ENCODE results near the gene HPF1. TPM values are rescaled to one million over a fixed set of nuclear protein-coding genes. Genes with fewer than 3 reads are reported as not detected.

Gene HPF1
- total and polyA plus RNA-seq, 8 donors, result 5.9 to 19.9 (median 9.5) TPM

DNA sequence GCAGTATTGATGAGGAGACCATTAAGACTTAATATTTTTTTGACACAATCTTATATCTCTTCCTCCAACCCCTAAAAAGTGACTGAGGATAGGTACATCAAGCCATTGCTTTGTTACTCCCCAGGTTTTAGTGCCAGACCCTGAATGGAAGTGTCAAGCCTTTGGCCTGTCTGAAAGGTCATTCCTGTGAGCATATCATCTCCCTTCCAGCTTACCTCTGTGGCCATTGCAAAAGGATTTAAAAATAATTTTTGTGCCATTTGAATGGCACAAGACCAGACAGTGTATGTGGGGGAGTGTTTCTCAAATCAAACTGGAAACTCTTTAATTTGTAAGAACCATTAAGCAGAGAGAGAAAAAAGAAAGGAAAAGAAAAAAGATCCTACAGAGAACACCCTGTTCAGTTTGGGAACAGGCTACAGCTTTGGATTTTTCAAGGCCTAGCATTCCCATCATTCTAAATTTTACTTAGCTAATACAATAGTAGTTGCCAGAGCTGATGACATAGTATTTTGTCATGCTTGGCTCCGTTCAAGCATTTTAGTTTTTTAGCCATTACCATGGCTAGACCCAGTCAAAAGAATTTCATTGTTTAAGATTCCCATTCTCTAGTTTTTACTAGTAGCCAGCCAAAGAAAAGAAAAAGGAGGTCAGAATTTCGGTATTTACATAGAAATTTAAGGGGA, 49.6 kb downstream of the HPF1 start:
- no peak for DNase-seq
- TF ChIP-seq, protein P1, sequence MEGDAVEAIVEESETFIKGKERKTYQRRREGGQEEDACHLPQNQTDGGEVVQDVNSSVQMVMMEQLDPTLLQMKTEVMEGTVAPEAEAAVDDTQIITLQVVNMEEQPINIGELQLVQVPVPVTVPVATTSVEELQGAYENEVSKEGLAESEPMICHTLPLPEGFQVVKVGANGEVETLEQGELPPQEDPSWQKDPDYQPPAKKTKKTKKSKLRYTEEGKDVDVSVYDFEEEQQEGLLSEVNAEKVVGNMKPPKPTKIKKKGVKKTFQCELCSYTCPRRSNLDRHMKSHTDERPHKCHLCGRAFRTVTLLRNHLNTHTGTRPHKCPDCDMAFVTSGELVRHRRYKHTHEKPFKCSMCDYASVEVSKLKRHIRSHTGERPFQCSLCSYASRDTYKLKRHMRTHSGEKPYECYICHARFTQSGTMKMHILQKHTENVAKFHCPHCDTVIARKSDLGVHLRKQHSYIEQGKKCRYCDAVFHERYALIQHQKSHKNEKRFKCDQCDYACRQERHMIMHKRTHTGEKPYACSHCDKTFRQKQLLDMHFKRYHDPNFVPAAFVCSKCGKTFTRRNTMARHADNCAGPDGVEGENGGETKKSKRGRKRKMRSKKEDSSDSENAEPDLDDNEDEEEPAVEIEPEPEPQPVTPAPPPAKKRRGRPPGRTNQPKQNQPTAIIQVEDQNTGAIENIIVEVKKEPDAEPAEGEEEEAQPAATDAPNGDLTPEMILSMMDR (IDR thresholded peaks at IDR 0.05), result no peak
- H3K9me3 ChIP-seq, result no peaks in the 10 kb centered on the region
- no peak overlapping the region for H3K27ac ChIP-seq
- no peak overlapping the region for H3K4me3 ChIP-seq
- no peaks in the 10 kb centered on the region for H3K27me3 ChIP-seq
- intact Hi-C loops (cut with DNase I), result no loop called here
- WGBS, 2 donors, result 92 to 94% methylated on average over 2 of the region's 2 CpGs
- peaks cover 0 to 2% (median 1%) of the 10 kb centered on the region in 3 donors for H3K36me3 ChIP-seq
- no peaks in the 10 kb centered on the region for H3K4me1 ChIP-seq
- FAIRE-seq, result no peak
- no peak for ATAC-seq

DNA sequence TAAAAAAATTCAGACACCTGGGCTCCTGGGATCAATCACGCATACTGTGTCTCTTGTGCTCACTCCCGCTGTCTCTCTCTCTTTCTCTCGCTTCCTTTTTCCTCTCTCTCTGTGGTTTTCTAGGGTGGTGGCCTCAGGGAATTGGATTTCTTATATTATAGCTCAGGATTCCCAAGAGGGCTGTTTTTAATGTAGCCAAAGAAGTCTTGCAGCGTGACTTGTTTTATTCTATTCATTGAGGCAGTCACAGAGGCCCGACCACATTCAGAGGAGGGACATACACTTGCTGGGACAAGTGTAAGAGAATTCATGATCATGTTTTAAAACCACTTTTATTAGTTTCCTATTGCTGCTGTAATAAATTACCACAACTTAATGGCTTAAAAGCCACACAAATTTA, 59.4 kb downstream of the HPF1 start:
- intact Hi-C loops (cut with DNase I), result no loop called here
- H3K27me3 ChIP-seq, result no peaks in the 10 kb centered on the region
- H3K4me1 ChIP-seq, result no peaks in the 10 kb centered on the region
- TF ChIP-seq, protein P1 (IDR thresholded peaks at IDR 0.05), result no peak
- H3K36me3 ChIP-seq, result peaks cover 0 to 7% (median 0%) of the 10 kb centered on the region in 3 donors
- 95 to 97% methylated on average over 5 of the region's 5 CpGs for WGBS, 2 donors
- ATAC-seq, result no peak
- DNase-seq, result no peak
- FAIRE-seq, result no peak
- no peak overlapping the region for H3K27ac ChIP-seq
- no peaks in the 10 kb centered on the region for H3K9me3 ChIP-seq
- no peak overlapping the region for H3K4me3 ChIP-seq

- 85 to 92% methylated on average over 5 of the region's 5 CpGs for WGBS, 2 donors
- FAIRE-seq (no peak), ATAC-seq (no peak)
Measured at GRCh38 chr4:169690787-169691186, 67.0 kb downstream of the HPF1 start.

DNA sequence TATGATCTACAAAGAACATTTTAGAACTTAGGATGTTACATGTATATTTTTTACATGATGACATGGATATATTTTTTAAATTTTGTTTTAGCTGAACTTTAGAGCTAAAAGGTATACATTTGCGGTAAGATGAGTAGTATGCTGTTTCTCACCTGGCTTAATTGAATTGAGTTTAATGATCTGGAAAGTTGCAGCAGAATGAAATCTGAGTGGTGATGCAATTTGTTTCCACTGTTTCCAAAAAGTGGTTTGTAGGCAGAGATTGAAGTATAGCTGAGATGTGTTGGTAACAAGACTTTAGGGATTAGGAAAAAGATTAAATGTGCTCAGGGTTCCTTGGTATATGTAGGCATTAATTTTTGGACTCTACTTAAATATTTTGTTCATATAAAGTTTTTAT, 68.1 kb downstream of the HPF1 start:
- peak in 1 of 4 donors; percentile 30 for ATAC-seq
- TF ChIP-seq, protein P1 (IDR thresholded peaks at IDR 0.05), result no peak
- FAIRE-seq, result no peak
- DNase-seq, result no peak
- intact Hi-C loops (cut with DNase I), result no loop called here
- no peaks in the 10 kb centered on the region for H3K4me1 ChIP-seq
- WGBS, 2 donors, result 94 to 99% methylated on average over 1 of the region's 1 CpG
- no peak overlapping the region for H3K4me3 ChIP-seq
- H3K36me3 ChIP-seq, result peaks cover 0 to 5% (median 0%) of the 10 kb centered on the region in 3 donors
- no peak overlapping the region for H3K27ac ChIP-seq
- no peaks in the 10 kb centered on the region for H3K9me3 ChIP-seq
- no peaks in the 10 kb centered on the region for H3K27me3 ChIP-seq

More at GRCh38 chr4:169690787-169691186, 67.0 kb downstream of the HPF1 start:
- no peak for DNase-seq
- no peak overlapping the region for H3K27ac ChIP-seq
- H3K4me3 ChIP-seq, result no peak overlapping the region
- TF ChIP-seq, protein P1 (IDR thresholded peaks at IDR 0.05), result no peak
- no peaks in the 10 kb centered on the region for H3K4me1 ChIP-seq
- no peaks in the 10 kb centered on the region for H3K9me3 ChIP-seq
- peaks cover 0 to 5% (median 0%) of the 10 kb centered on the region in 3 donors for H3K36me3 ChIP-seq
- no peaks in the 10 kb centered on the region for H3K27me3 ChIP-seq
- intact Hi-C loops (cut with DNase I), result no loop called here

DNA sequence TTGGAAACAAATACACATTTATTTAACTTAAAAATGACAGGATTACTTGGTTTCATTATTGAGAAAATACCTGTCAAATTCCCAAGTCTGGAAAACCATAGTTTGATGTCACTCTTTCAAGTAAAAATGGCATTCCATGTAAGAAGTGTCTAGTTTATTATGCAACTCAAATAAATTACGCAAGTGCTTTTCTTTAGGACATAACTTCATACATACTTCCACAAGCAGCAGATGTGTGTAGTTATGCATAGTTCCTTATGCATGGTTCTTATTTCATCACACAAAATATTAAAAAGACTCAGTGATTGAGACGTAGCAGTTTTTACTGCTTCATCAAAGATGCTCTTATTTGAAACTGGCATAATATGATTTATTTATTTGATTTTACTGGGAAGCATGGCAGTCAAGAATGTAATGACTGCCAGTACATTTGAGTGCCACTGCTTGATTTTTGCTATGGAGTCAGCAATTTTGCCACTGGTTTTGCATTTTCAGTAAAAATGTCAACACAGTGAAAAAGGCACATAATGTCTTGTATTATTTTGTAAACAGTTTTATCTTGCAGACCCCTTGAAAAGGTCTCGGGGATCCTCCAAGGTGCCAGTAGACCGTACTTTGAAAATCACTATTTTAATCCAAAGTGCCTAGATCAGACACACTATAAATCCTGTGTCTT, 75.2 kb downstream of the HPF1 start:
- no peaks in the 10 kb centered on the region for H3K27me3 ChIP-seq
- DNase-seq (no peak), ATAC-seq (no peak), FAIRE-seq (no peak)
- no peak overlapping the region for H3K27ac ChIP-seq
- H3K36me3 ChIP-seq, result peaks cover 0 to 6% (median 0%) of the 10 kb centered on the region in 3 donors
- H3K4me3 ChIP-seq, result no peak overlapping the region
- H3K9me3 ChIP-seq, result no peaks in the 10 kb centered on the region
- intact Hi-C loops (cut with DNase I), result no loop called here
- H3K4me1 ChIP-seq, result no peaks in the 10 kb centered on the region
- TF ChIP-seq, protein P1 (IDR thresholded peaks at IDR 0.05), result no peak
- WGBS, 2 donors, result 90 to 92% methylated on average over 4 of the region's 4 CpGs

Measured in pancreas (tissue), 10 donors.